GM06990 (cell line): ENCODE results near the gene LMOD2.

ENCODE experiments used
- DNase-seq: peaks from one replicate; pipeline ENCODE4 v3.0.0-alpha.2; 2011; ENCODE audit not compliant: insufficient read length; ENCODE audit errors: extremely low read depth
- H3K27me3 ChIP-seq: replicated peaks from 2 replicates; pipeline ENCODE4 v1.6.0; 2011; ENCODE audit warnings: low read length; ENCODE audit not compliant: control insufficient read depth, insufficient read depth
- H3K36me3 ChIP-seq: 2 replicates; pipeline ENCODE4 v1.5.1; 2011; ENCODE audit warnings: low read length; ENCODE audit not compliant: control insufficient read depth, insufficient read depth
- H3K4me3 ChIP-seq: replicated peaks from 2 replicates; pipeline ENCODE4 v1.5.1; 2011; ENCODE audit warnings: low read depth, mild to moderate bottlenecking, control low read depth, low read length
- CTCF ChIP-seq: IDR thresholded peaks from 2 replicates; pipeline ENCODE4 v1.5.1; 2011; ENCODE audit warnings: low read length, control low read depth, mild to moderate bottlenecking, inconsistent platforms; ENCODE audit not compliant: insufficient read depth, poor library complexity, severe bottlenecking

Gene LMOD2

GRCh38 chr7:123635551-123636359 is 19.9 kb upstream of the LMOD2 start:
- no peak for DNase-seq
- peak; percentile 20 for TF ChIP-seq CTCF
- Histone ChIP-seq H3K4me3 (no peak overlapping the region), H3K27me3 (no peaks in the 10 kb centered on the region), H3K36me3 (no peaks in the 10 kb centered on the region)

- no peaks in the 10 kb centered on the region for H3K36me3 ChIP-seq
- no peak for DNase-seq
- no peak for TF ChIP-seq CTCF
- H3K27me3 ChIP-seq: no peaks in the 10 kb centered on the region
- H3K4me3 ChIP-seq: no peak overlapping the region
These were observed 18.5 kb upstream of the LMOD2 start for GRCh38 chr7:123637203-123637602.

GRCh38 chr7:123637878-123638277 is 17.8 kb upstream of the LMOD2 start:
- no peaks in the 10 kb centered on the region for H3K27me3 ChIP-seq
- no peak for TF ChIP-seq CTCF
- H3K36me3 ChIP-seq: no peaks in the 10 kb centered on the region
- DNase-seq: no peak
- no peak overlapping the region for H3K4me3 ChIP-seq

- no peaks in the 10 kb centered on the region for H3K27me3 ChIP-seq
- H3K4me3 ChIP-seq: no peak overlapping the region
- no peaks in the 10 kb centered on the region for H3K36me3 ChIP-seq
- DNase-seq: no peak
- no peak for TF ChIP-seq CTCF
These were observed 16.0 kb upstream of the LMOD2 start for GRCh38 chr7:123639631-123640030.

GRCh38 chr7:123640583-123640982 is 15.1 kb upstream of the LMOD2 start:
- TF ChIP-seq CTCF: no peak
- H3K27me3 ChIP-seq: no peaks in the 10 kb centered on the region
- H3K4me3 ChIP-seq: no peak overlapping the region
- no peaks in the 10 kb centered on the region for H3K36me3 ChIP-seq
- DNase-seq: no peak
